GM20000 (cell line): ENCODE results near the gene ERMP1.
"Not testable (repeated sequence)": the region's sequence is repeated elsewhere in the genome, so short reads cannot be mapped to it uniquely, and the experiment has no call there.

Source experiments
- DNase-seq: peaks from one replicate; pipeline ENCODE4 v3.0.0; 2012; ENCODE audit warnings: low spot score
- CTCF ChIP-seq: IDR thresholded peaks from 2 replicates; pipeline ENCODE4 v1.5.1; 2012; ENCODE audit warnings: mild to moderate bottlenecking, control low read depth; ENCODE audit errors: extremely low read depth, missing control alignments

Gene ERMP1

GRCh38 chr9:5790923-5791322, 42.0 kb downstream of the ERMP1 start:
- DNase-seq: no peak
- no peak for TF ChIP-seq CTCF

DNA sequence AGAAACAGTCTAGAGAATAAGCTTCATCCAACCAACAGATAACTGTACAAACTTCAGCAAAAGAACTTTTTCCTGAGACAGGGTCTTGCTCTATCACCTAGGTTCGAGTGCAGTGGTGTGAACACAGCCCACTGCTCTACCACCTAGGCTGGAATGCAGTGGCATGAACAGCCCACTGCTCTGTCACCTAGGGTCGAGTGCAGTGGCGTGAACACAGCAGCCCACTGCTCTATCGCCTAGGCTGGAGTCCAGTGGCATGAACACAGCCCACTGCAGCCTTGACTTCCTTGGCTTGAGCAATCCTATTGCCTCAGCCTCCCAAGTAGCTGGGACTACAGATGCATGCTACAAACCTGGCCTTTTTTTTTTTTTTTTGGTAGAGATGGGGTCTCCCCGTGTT, 43.4 kb downstream of the ERMP1 start:
- DNase-seq: no peak
- TF ChIP-seq CTCF: no peak

DNA sequence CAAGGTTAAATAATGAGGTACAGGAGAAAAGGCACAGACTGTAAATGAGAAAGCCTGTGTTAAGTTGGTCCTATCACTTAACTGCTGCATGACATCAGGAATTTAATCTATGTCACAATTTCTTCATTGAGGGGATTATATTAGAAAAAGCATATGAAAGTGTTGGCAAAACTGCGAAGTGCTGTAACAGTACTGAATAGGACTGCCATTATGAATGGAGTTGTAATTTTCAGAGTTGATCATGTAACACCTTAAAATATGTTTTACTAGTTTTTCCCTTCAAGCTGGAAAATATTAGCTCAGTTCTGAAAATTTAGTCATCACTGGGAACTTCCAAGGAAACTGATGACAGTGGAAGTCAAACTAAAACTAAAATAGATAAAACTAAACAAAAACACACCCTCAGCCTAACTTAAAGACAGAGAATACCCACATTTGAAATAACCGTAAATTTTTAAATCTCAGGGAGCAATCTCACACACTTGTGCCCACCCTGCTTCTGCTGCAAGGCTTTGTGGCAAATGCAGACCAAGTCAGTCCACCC, 45.1 kb downstream of the ERMP1 start:
- no peak for DNase-seq
- TF ChIP-seq CTCF: no peak

GRCh38 chr9:5787220-5787619, 45.7 kb downstream of the ERMP1 start:
- no peak for TF ChIP-seq CTCF
- no peak for DNase-seq

GRCh38 chr9:5786370-5787127, 46.4 kb downstream of the ERMP1 start:
- DNase-seq: no peak
- no peak for TF ChIP-seq CTCF

DNA sequence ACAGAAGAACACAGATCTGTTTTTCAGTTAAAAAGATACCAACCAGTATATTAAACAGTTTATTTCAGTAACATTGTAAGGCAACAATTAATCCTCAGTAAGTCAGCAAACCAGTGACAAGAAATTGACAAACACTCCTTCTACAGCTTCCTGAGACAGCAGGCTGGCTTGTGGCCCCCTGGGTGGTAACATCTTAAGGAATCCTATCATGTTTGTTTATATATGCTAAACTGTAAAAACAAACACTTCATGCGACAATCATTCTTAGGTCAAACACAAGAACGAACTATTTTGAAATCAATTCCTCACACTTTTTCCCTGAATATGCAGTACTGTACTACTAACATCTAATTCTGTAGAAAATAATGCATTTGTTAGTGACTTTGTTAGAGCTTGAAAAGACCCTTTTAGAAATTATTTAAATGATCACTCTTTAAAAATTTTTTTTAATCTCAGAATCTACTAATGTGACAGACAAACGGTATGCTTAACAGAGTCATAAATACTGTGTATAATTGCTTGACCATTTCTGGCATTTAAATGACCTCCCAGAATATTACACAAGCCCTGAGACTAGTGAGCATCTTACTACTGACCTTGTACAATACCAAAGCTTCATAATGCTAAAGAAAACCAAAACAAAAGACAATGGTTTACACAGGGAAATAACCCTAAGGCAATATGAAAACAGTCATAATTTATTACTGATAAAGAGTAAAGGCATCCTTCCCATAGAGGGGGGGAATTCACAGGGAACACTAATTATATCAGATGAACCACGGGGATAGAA, 48.2 kb downstream of the ERMP1 start:
- TF ChIP-seq CTCF: no peak
- DNase-seq: no peak

DNA sequence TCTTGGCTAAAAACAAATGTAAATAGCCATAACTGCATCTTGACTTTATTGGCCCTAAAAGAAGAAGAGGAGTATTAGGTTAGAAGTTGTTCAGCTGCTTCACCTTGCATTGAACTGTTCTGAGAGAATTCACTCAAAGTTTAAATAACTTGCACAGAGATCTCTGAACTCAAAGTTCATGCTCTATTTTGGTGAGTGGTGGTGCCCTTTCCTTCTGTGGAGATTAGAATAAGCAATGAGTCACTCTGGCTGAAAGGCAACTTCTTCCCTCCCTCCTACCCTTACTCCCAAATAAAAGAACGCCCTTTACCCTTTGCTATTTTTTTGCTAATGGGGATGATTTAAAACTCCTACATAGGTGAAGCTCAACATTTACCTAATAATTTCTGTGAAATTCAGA, 48.9 kb downstream of the ERMP1 start:
- DNase-seq: no peak
- TF ChIP-seq CTCF: no peak

DNA sequence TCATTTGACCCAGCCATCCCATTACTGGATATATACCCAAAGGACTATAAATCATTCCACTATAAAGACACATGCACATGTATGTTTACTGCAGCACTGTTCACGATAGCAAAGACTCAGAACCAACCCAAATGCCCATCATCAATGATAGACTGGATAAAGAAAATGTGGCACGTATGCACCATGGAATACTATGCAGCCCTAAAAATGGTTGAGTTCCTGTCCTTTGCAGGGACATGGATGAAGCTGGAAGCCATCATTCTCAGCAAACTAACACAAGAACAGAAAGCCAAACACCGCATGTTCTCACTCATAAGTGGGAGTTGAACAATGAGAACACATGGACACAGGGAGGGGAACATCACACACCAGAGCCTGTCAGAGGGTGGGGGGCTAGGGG, 49.5 kb downstream of the ERMP1 start:
- DNase-seq: not testable (repeated sequence)

DNA sequence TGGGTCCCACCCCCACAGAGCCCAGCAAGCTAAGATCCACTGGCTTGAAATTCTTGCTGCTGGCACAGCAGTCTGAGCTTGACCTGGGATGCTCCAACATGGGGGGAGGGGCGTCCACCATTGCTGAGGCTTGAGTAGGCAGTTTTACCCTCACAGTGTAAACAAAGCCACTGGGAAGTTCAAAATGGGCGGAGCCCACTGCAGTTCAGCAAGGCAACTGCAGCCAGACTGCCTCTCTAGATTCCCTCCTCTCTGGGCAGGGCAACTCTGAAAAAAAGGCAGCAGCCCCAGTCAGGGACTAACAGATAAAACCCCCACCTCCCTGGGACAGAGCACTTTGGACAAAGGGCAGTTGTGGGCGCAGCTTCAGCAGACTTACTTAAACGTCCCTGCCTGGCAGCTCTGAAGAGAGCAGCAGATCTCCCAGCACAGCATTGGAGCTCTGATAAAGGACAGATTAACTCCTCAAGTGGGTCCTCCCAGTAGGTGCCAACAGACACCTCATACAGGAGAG, 53.2 kb downstream of the ERMP1 start:
- DNase-seq: not testable (repeated sequence)
